Left lung (tissue), 10 donors: ENCODE measurements around the gene TSC22D3. TPM values are rescaled to one million over a fixed set of nuclear protein-coding genes. Genes with fewer than 3 reads are reported as not detected.
"Not testable (repeated sequence)": the region's sequence is repeated elsewhere in the genome, so short reads cannot be mapped to it uniquely, and the experiment has no call there.

Experiments
- ATAC-seq: fragments of 200-7000 bp; cut with Tn5 transposase; one replicate; pipeline ENCODE4 v1.9.1; 2020; ENCODE audit warnings: moderate library complexity
- DNase-seq, 4 donors: peaks; one replicate each; pipeline ENCODE4 v3.0.0-alpha.2; 2013 to 2020
- H3K27ac ChIP-seq, 2 donors: fragments of 200-600 bp; sonication (generic) in 1 of 2; one replicate each; pipeline versions ENCODE4 v1.5.0 to v1.8.0; 2020 to 2021
- H3K27me3 ChIP-seq, 2 donors: fragments of 200-600 bp; sonication (generic) in 1 of 2; one replicate each; pipeline versions ENCODE4 v1.5.0 to v1.8.0; 2020 to 2021
- H3K36me3 ChIP-seq, 2 donors: fragments of 200-600 bp; sonication (generic) in 1 of 2; one replicate each; pipeline versions ENCODE4 v1.5.0 to v1.8.0; 2020 to 2021
- H3K4me1 ChIP-seq, 2 donors: fragments of 200-600 bp; one replicate each; pipeline ENCODE4 v1.8.0; 2021
- H3K4me3 ChIP-seq, 2 donors: fragments of 200-600 bp; sonication (generic) in 1 of 2; one replicate each; pipeline versions ENCODE4 v1.5.0 to v1.8.0; 2020 to 2021; ENCODE audit warnings: mild to moderate bottlenecking in 1 of 2
- H3K9me3 ChIP-seq, 2 donors: fragments of 200-600 bp; sonication (generic) in 1 of 2; one replicate each; pipeline versions ENCODE4 v1.5.0 to v1.8.0; 2020 to 2021
- intact Hi-C, 2 donors: fragments of 100-400 bp; cut with DNase I; formaldehyde crosslinking; loops; one replicate each; pipeline versions ENCODE4 v1.11.2 to v1.14.2; 2022
- polyA plus RNA-seq, 6 donors: library from polyadenylated mRNA; unstranded; fragments of 120-200 nt; gene quantifications; one replicate each; pipeline ENCODE4 v1.2.1, GENCODE V29; 2013; ENCODE audit not compliant: insufficient read length in 6 of 6
- total RNA-seq, 2 donors: library from RNA; stranded (reverse); fragmentation: NEBNext Ultra II Directional; extraction: Animal tissue kit (Norgen Biotek cat#: 25700); gene quantifications; one replicate each; pipeline ENCODE4 v1.2.1, GENCODE V29; 2021
- TF ChIP-seq, protein P1 (sequence below), 2 donors: fragments of 200-600 bp; sonication (generic) in 1 of 2; IDR thresholded peaks; one replicate each; pipeline versions ENCODE4 v1.5.0 to v1.8.0; 2021; ENCODE audit warnings: antibody characterized with exemption in 2 of 2
- donor health status: DM: no; HTN: yes; CAD: no.
- donor health status: DM: no; HTN: no; CAD: no.

Gene TSC22D3
- total and polyA plus RNA-seq, 8 donors: 119 to 156 (median 126) TPM

GRCh38 chrX:107699616-107700015 lies 76.0 kb downstream of the TSC22D3 start:
- Histone ChIP-seq H3K4me1 (peaks cover 5 to 17% of the 10 kb centered on the region in 2 donors), H3K36me3 (no peaks in the 10 kb centered on the region), H3K27ac (peak overlapping the region in 1 of 2 donors; percentile 91), H3K4me3 (no peak overlapping the region), H3K9me3 (no peaks in the 10 kb centered on the region), H3K27me3 (peaks cover 0 to 1% of the 10 kb centered on the region in 2 donors)
- ATAC-seq (peak; percentile 36), DNase-seq (no peak)
- TF ChIP-seq, protein P1, sequence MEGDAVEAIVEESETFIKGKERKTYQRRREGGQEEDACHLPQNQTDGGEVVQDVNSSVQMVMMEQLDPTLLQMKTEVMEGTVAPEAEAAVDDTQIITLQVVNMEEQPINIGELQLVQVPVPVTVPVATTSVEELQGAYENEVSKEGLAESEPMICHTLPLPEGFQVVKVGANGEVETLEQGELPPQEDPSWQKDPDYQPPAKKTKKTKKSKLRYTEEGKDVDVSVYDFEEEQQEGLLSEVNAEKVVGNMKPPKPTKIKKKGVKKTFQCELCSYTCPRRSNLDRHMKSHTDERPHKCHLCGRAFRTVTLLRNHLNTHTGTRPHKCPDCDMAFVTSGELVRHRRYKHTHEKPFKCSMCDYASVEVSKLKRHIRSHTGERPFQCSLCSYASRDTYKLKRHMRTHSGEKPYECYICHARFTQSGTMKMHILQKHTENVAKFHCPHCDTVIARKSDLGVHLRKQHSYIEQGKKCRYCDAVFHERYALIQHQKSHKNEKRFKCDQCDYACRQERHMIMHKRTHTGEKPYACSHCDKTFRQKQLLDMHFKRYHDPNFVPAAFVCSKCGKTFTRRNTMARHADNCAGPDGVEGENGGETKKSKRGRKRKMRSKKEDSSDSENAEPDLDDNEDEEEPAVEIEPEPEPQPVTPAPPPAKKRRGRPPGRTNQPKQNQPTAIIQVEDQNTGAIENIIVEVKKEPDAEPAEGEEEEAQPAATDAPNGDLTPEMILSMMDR (IDR thresholded peaks at IDR 0.05): no peak
- intact Hi-C loops: no loop called here

- Histone ChIP-seq H3K4me3 (no peak overlapping the region), H3K36me3 (no peaks in the 10 kb centered on the region), H3K4me1 (peaks cover 0 to 16% of the 10 kb centered on the region in 2 donors), H3K27me3 (peaks cover 0 to 2% of the 10 kb centered on the region in 2 donors), H3K27ac (no peak overlapping the region), H3K9me3 (no peaks in the 10 kb centered on the region)
- TF ChIP-seq, protein P1 (IDR thresholded peaks at IDR 0.05): no peak
- intact Hi-C loops: no loop called here
- DNase-seq (no peak), ATAC-seq (no peak)
These were observed 84.6 kb downstream of the TSC22D3 start for GRCh38 chrX:107691024-107691448.

- Histone ChIP-seq H3K4me1 (peaks cover 11 to 52% of the 10 kb centered on the region in 2 donors), H3K27ac (peak overlapping the region in 1 of 2 donors; percentile 5), H3K4me3 (no peak overlapping the region), H3K9me3 (no peaks in the 10 kb centered on the region), H3K36me3 (no peaks in the 10 kb centered on the region), H3K27me3 (no peaks in the 10 kb centered on the region)
- no peak for ATAC-seq
- intact Hi-C loops: no loop called here
- no peak for DNase-seq
- TF ChIP-seq, protein P1 (IDR thresholded peaks at IDR 0.05): no peak
These were observed 88.1 kb downstream of the TSC22D3 start for GRCh38 chrX:107687445-107687844.

GRCh38 chrX:107686792-107687191 lies 88.8 kb downstream of the TSC22D3 start:
- TF ChIP-seq, protein P1 (IDR thresholded peaks at IDR 0.05): no peak
- Histone ChIP-seq H3K36me3 (no peaks in the 10 kb centered on the region), H3K9me3 (no peaks in the 10 kb centered on the region), H3K27me3 (no peaks in the 10 kb centered on the region), H3K4me1 (peaks cover 11 to 54% of the 10 kb centered on the region in 2 donors), H3K4me3 (no peak overlapping the region), H3K27ac (peak overlapping the region in 1 of 2 donors; percentile 82)
- ATAC-seq: no peak
- DNase-seq: no peak
- intact Hi-C loops: no loop called here

DNA sequence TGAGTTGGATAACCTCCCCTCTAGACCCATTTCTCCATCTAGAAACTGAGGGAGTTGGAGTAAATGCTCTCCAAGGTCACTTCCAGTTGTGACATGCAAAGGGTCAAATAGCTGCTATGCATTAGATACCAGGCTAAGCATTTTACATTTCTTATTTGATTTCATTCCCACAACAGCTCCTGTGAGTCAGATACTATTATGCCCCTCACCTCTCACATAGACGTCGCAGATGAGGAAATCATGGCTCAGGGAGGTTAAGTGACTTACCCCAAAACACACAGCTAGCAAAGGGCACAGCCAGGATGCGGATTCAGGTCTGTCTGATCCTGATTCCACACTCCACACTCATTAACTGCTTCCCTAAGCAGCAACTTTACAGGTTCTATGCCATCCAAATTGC lies 89.6 kb downstream of the TSC22D3 start:
- ATAC-seq (no peak), DNase-seq (no peak)
- H3K4me3 ChIP-seq: no peak overlapping the region
- H3K36me3 ChIP-seq: no peaks in the 10 kb centered on the region
- peak overlapping the region in 1 of 2 donors; percentile 82 for H3K27ac ChIP-seq
- TF ChIP-seq, protein P1 (IDR thresholded peaks at IDR 0.05): no peak
- no peaks in the 10 kb centered on the region for H3K9me3 ChIP-seq
- H3K4me1 ChIP-seq: peaks cover 11 to 54% of the 10 kb centered on the region in 2 donors
- intact Hi-C loops: no loop called here
- no peaks in the 10 kb centered on the region for H3K27me3 ChIP-seq

DNA sequence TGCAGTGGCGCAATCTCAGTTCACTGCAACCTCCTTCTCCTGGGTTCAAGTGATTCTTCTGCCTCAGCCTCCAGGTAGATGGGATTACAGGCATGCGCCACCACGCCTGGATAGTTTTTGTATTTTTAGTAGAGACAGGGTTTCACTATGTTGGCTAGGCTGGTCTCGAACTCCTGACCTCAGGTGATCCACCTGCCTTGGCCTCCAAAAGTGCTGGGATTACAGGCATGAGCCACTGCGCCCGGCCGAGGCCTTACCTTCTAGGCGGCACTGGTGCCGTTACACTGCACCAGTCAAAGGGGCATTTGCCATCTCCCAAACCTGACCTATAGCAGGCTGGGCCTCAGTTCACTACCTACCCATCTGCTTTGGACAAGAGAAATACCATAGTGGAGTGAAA lies 90.0 kb downstream of the TSC22D3 start:
- Histone ChIP-seq H3K4me1 (peaks cover 11 to 54% of the 10 kb centered on the region in 2 donors), H3K27ac (peak overlapping the region; percentile 21 to 82)
- not testable (repeated sequence) for H3K9me3 ChIP-seq

More for the DNA sequence above, 90.0 kb downstream of the TSC22D3 start:
- H3K4me3 ChIP-seq, ATAC-seq, H3K36me3 ChIP-seq, DNase-seq, H3K27me3 ChIP-seq, intact Hi-C loops: not testable (repeated sequence)
